Measurements from ENCODE around the gene FANCI.

FANCI gene

GRCh38 chr15:89307046-89307587 lies 63.3 kb downstream of the FANCI start:
- DNase-seq (ENCODE audit: low spot score), result no peak

- DNase-seq (ENCODE audit: low spot score), result no peak
Observed at GRCh38 chr15:89307791-89308190, 64.0 kb downstream of the FANCI start.

GRCh38 chr15:89308236-89308635 lies 64.5 kb downstream of the FANCI start:
- DNase-seq (ENCODE audit: low spot score), result no peak

- DNase-seq (ENCODE audit: low spot score), result no peak
Observed at GRCh38 chr15:89309993-89310392, 66.2 kb downstream of the FANCI start.

GRCh38 chr15:89315375-89315929 lies 71.7 kb downstream of the FANCI start:
- DNase-seq (ENCODE audit: low spot score), result no peak

- DNase-seq (ENCODE audit: low spot score), result no peak
Observed at GRCh38 chr15:89316504-89316903, 72.7 kb downstream of the FANCI start.

- no peak for DNase-seq (ENCODE audit: low spot score)
Observed at GRCh38 chr15:89317186-89317720, 73.5 kb downstream of the FANCI start.

GRCh38 chr15:89319678-89320077 lies 75.9 kb downstream of the FANCI start:
- no peak for DNase-seq (ENCODE audit: low spot score)

GRCh38 chr15:89320200-89320599 lies 76.4 kb downstream of the FANCI start:
- DNase-seq (ENCODE audit: low spot score), result no peak

GRCh38 chr15:89321521-89322410 lies 78.0 kb downstream of the FANCI start:
- peak; percentile 47 for DNase-seq (ENCODE audit: low spot score)

- DNase-seq (ENCODE audit: low spot score), result no peak
Observed at GRCh38 chr15:89322822-89323221, 79.0 kb downstream of the FANCI start.

- no peak for DNase-seq (ENCODE audit: low spot score)
Observed at GRCh38 chr15:89323825-89324224, 80.0 kb downstream of the FANCI start.

- no peak for DNase-seq (ENCODE audit: low spot score)
Observed at GRCh38 chr15:89325039-89325803, 81.4 kb downstream of the FANCI start.

GRCh38 chr15:89326316-89326715 lies 82.5 kb downstream of the FANCI start:
- peak; percentile 54 for DNase-seq (ENCODE audit: low spot score)

GRCh38 chr15:89327113-89327512 lies 83.3 kb downstream of the FANCI start:
- DNase-seq (ENCODE audit: low spot score), result no peak

- no peak for DNase-seq (ENCODE audit: low spot score)
Observed at GRCh38 chr15:89328398-89329254, 84.8 kb downstream of the FANCI start.

GRCh38 chr15:89329329-89330084 lies 85.7 kb downstream of the FANCI start:
- no peak for DNase-seq (ENCODE audit: low spot score)

- DNase-seq (ENCODE audit: low spot score), result no peak
Observed at GRCh38 chr15:89330119-89330518, 86.3 kb downstream of the FANCI start.

- DNase-seq (ENCODE audit: low spot score), result no peak
Observed at GRCh38 chr15:89330881-89331595, 87.3 kb downstream of the FANCI start.

- DNase-seq (ENCODE audit: low spot score), result peak; percentile 77
Observed at GRCh38 chr15:89332446-89332845, 88.7 kb downstream of the FANCI start.
